Measurements from ENCODE around the gene SLC2A4.

SLC2A4 gene

GRCh38 chr17:7248796-7249195 lies 32.7 kb upstream of the SLC2A4 start:
- DNase-seq: no peak

- DNase-seq: no peak
Observed at GRCh38 chr17:7249214-7249613, 32.3 kb upstream of the SLC2A4 start.

- DNase-seq: no peak
Observed at GRCh38 chr17:7249830-7250229, 31.7 kb upstream of the SLC2A4 start.

- no peak for DNase-seq
Observed at GRCh38 chr17:7250695-7251627, 30.6 kb upstream of the SLC2A4 start.

GRCh38 chr17:7251661-7252175 lies 29.8 kb upstream of the SLC2A4 start, which contains the start of gene CTDNEP1:
CTDNEP1 (minus strand) TSS chr17:7251734; CDS start chr17:7251296, 438 bp downstream.
- DNase-seq: peak; percentile 100

GRCh38 chr17:7252176-7253043 lies 29.1 kb upstream of the SLC2A4 start, which contains the start of gene ELP5:
ELP5 (plus strand) TSS chr17:7252215; CDS start chr17:7252551, 336 bp downstream.
- peak; percentile 82 for DNase-seq

GRCh38 chr17:7253082-7253481 lies 28.4 kb upstream of the SLC2A4 start:
- DNase-seq: no peak

GRCh38 chr17:7254511-7254910 lies 27.0 kb upstream of the SLC2A4 start:
- DNase-seq: no peak

GRCh38 chr17:7256766-7257456 lies 24.6 kb upstream of the SLC2A4 start:
- no peak for DNase-seq

GRCh38 chr17:7258731-7259554 lies 22.6 kb upstream of the SLC2A4 start:
- no peak for DNase-seq

GRCh38 chr17:7259555-7259889 lies 22.0 kb upstream of the SLC2A4 start:
- no peak for DNase-seq

GRCh38 chr17:7260151-7260550 lies 21.4 kb upstream of the SLC2A4 start:
- no peak for DNase-seq

- DNase-seq: no peak
Observed at GRCh38 chr17:7260651-7261378, 20.7 kb upstream of the SLC2A4 start.

- no peak for DNase-seq
Observed at GRCh38 chr17:7261379-7262191, 19.9 kb upstream of the SLC2A4 start.

GRCh38 chr17:7262192-7262934 lies 19.2 kb upstream of the SLC2A4 start, which contains the start of gene CLDN7:
CLDN7 (minus strand) TSS chr17:7262478; CDS start chr17:7262043, 435 bp downstream.
- DNase-seq: no peak

GRCh38 chr17:7262935-7263800 lies 18.4 kb upstream of the SLC2A4 start:
- DNase-seq: no peak

- DNase-seq: no peak
Observed at GRCh38 chr17:7263801-7264078, 17.8 kb upstream of the SLC2A4 start.

GRCh38 chr17:7266784-7267183 lies 14.7 kb upstream of the SLC2A4 start:
- DNase-seq: no peak

Measured in effector CD4-positive, alpha-beta T cell (primary cell).